ENCODE data around the gene DHX36.

Gene DHX36

DNA sequence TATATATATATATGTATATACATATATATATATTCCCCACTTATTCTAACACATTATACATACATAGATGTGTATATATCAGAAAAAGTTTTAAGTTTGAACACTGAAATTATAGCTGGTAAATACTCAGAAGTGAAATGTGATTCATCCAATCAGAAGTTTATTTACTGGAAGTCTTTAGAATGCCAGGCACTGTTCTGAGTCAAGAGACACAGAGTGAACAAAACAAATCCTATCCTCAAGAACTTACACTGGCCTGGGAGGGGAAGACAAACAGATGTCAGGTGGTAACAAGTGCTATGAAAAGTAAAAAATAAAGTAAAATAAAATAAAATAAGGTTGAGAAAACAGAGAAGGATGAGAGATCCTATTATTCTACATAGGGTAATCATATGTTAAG, 13.4 kb downstream of the DHX36 start:
- Mint-ChIP-seq H3K4me1 (peaks cover 25% of the 10 kb centered on the region), H3K4me3 (no peak overlapping the region), H3K36me3 (peaks cover 37% of the 10 kb centered on the region), H3K9me3 (no peaks in the 10 kb centered on the region), H3K27me3 (no peaks in the 10 kb centered on the region), H3K27ac (peak overlapping the region; percentile 62)

DNA sequence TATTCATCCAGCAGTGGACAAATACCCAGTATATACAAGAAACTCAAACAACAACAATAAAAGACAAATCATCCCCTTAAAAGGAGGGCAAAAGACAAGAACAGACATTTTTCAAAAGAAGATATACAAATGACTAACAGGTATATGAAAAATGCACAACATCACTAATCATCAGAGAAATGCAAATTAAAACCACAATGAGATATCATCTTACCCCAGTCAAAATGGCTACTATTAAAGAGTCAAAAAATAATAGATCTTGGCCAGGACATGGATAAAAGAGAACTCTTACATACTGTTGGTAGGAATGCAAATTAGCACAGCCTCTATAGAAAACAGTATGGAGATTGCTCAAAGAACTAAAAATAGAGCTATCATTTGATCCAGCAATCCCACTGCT, 16.9 kb downstream of the DHX36 start:
- H3K27me3 Mint-ChIP-seq, result no peaks in the 10 kb centered on the region
- H3K36me3 Mint-ChIP-seq, result peaks cover 33% of the 10 kb centered on the region
- H3K4me1 Mint-ChIP-seq, result peaks cover 25% of the 10 kb centered on the region
- H3K27ac Mint-ChIP-seq, result peak overlapping the region; percentile 86
- peak overlapping the region; percentile 4 for H3K4me3 Mint-ChIP-seq
- no peaks in the 10 kb centered on the region for H3K9me3 Mint-ChIP-seq

DNA sequence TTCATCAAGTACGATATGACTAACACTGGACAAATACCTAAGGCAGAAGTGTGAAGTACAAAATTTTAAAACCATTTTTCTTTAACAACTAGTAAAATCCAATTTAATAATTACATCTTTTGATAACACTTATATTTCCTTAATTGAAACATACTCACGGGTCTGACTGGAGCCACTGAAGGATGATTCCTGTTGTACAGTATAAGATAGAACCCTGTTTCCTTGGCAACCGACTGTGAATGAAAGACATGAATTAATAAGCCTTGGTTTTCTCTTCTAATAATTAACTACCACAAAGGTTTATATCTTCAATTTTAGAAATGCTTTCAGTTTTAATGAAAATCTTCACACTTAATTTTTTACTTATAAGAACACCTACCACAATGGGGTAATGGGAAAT, 19.4 kb downstream of the DHX36 start:
- H3K4me3 Mint-ChIP-seq, result no peak overlapping the region
- peaks cover 18% of the 10 kb centered on the region for H3K4me1 Mint-ChIP-seq
- no peaks in the 10 kb centered on the region for H3K27me3 Mint-ChIP-seq
- H3K27ac Mint-ChIP-seq, result no peak overlapping the region
- H3K9me3 Mint-ChIP-seq, result no peaks in the 10 kb centered on the region
- H3K36me3 Mint-ChIP-seq, result peaks cover 38% of the 10 kb centered on the region

DNA sequence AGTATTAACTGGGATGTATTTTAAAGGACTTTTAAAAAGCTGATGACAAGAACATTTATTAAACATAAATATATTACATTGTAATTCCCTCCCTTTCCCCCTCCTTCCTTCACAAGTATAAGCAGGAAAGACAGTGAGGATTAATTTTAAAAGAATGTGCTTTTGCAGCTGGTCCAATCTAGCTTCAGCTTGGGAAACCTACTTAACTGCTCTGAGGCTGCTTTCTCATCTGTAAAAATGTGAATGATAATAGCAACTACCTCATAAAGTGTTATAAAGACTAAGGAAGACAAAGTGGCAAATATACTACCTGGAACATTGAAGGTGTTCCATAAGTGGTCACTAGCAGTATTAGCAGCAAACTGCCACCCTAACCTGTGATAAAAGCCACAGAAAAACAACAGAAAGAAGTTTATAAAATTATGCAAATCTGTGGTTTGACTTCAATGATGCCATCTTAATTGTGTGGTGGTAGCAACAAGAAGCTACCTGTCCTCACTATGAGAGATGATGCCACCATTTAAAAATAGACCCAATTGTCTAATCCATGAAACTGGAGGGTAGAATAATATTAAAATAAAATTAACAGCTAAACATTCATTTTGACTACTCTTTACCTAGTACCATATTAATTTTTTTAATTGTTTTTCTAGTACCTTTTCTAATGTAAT, 20.0 kb downstream of the DHX36 start:
- Mint-ChIP-seq H3K27me3 (no peaks in the 10 kb centered on the region), H3K4me3 (no peak overlapping the region), H3K36me3 (peaks cover 36% of the 10 kb centered on the region), H3K27ac (no peak overlapping the region), H3K9me3 (no peaks in the 10 kb centered on the region), H3K4me1 (peaks cover 14% of the 10 kb centered on the region)

DNA sequence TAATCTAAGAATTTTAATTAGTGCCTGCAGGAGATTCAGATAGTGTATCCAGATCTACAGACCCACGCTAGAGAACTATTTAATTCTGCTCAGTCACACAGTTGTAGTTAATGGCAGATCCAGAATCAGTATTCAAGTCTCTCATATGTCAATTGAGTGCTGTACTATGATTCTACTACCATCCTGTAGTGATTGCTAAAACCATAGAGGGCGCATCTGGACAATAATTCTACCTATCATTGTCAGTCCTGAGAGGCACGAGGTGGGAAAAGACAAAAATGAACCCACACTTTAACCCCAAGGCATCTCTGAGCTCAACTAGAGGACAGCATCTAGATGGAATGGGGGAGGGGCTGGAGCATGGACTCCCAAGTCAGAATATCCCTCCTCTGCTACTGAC, 22.7 kb downstream of the DHX36 start:
- H3K27ac Mint-ChIP-seq, result no peak overlapping the region
- H3K4me3 Mint-ChIP-seq, result no peak overlapping the region
- H3K36me3 Mint-ChIP-seq, result peaks cover 37% of the 10 kb centered on the region
- no peaks in the 10 kb centered on the region for H3K9me3 Mint-ChIP-seq
- H3K27me3 Mint-ChIP-seq, result no peaks in the 10 kb centered on the region
- H3K4me1 Mint-ChIP-seq, result peaks cover 4% of the 10 kb centered on the region

DNA sequence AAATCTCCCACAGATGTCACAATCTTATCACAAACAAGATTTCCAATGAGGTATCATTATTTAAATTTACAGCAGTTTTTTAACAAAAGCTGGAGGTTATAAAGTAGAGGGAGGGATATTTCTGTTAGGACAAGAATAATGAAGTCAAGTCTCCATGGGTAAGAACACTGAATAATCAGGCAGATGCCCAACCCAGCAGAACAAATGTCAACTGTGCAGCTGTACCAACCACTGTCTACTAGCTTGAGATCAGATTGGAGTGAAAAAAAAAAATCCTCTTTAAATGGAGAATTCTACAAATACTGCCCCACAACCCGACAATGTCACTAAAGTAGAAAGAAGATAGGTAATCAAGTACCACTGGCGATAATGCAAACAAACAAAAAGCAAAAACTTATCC, 30.3 kb downstream of the DHX36 start:
- Mint-ChIP-seq H3K9me3 (no peaks in the 10 kb centered on the region), H3K4me3 (no peak overlapping the region), H3K4me1 (peaks cover 4% of the 10 kb centered on the region), H3K27ac (no peak overlapping the region), H3K36me3 (peaks cover 24% of the 10 kb centered on the region), H3K27me3 (no peaks in the 10 kb centered on the region)

DNA sequence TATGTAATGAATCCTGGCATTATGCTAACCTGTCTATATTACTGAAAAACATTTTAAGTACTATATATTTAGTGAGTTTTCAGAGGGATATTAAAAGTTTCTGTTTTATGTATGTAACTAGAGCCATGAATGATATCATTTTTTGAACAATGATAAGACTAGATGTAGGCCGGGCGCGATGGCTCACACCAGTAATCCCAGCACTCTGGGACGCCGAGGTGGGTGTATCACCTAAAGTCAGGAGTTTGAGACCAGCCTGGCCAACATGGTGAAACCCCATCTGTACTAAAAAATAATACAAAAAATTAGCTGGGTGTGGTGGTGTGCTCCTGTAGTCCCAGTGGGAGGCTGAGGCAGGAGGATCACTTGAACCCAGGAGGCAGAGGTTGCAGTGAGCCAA, 34.1 kb downstream of the DHX36 start:
- no peak overlapping the region for H3K4me3 Mint-ChIP-seq
- peaks cover 23% of the 10 kb centered on the region for H3K36me3 Mint-ChIP-seq
- H3K27ac Mint-ChIP-seq, result no peak overlapping the region
- no peaks in the 10 kb centered on the region for H3K4me1 Mint-ChIP-seq
- no peaks in the 10 kb centered on the region for H3K27me3 Mint-ChIP-seq
- no peaks in the 10 kb centered on the region for H3K9me3 Mint-ChIP-seq

DNA sequence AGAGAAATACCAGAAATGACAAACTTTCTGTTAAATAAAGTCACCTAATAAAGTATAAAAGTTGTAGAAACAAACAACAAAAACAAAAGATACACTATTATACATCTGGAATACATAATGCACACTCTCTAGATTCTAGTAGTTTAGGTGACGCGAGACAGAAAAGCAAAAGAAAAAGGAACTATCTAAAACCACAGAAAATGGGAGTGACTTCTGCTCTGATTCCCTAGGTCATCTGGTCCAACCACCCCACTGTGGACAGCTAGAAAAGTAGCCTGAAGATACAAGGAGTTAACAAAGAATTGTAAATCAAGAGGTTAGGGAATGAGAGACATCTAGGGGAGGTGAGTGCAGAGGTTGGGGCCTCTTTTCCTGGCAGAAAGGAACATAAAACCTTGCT, 39.1 kb downstream of the DHX36 start:
- peaks cover 7% of the 10 kb centered on the region for H3K4me1 Mint-ChIP-seq
- no peaks in the 10 kb centered on the region for H3K27me3 Mint-ChIP-seq
- peaks cover 22% of the 10 kb centered on the region for H3K36me3 Mint-ChIP-seq
- no peaks in the 10 kb centered on the region for H3K9me3 Mint-ChIP-seq
- no peak overlapping the region for H3K4me3 Mint-ChIP-seq
- peak overlapping the region; percentile 57 for H3K27ac Mint-ChIP-seq

DNA sequence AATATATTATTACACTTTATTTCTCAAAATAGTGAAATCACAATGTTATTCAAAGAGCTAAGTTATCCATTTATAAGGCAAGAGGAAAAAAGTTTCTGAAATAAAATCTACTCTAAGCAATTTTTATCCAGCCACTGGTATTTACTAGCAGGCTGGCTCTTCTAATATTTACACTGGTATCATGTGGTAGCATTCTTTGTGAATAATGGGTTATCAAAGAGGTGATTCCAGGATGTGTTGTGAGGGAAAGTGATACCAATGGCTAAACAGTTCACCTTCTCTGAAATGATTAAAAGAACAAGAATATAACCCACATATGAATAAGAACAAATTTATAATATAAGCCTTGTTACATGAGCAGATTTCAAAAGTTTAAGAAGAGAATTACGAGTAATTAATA, 44.1 kb downstream of the DHX36 start:
- Mint-ChIP-seq H3K4me1 (peaks cover 7% of the 10 kb centered on the region), H3K9me3 (no peaks in the 10 kb centered on the region), H3K27ac (peak overlapping the region; percentile 55), H3K4me3 (no peak overlapping the region), H3K27me3 (no peaks in the 10 kb centered on the region), H3K36me3 (peaks cover 19% of the 10 kb centered on the region)

DNA sequence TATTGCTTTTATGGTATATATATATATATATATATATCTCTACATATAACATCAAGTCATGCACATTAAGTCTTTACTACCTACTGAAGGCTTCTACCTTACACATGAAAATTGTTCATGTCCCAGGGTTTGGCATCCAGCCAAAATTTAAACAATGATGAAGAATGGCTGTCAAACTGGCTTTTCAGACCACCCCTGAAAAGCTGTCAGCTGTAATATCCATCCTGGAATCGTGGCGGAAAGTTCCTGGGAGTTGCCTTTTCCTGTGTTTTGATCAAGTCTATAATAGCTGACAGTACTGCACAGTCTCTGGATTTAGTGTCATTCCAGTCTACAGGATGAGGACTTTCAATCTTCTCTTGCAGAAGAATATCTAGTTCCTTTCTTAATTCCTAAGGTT, 48.3 kb downstream of the DHX36 start:
- no peak overlapping the region for H3K27ac Mint-ChIP-seq
- peaks cover 26% of the 10 kb centered on the region for H3K36me3 Mint-ChIP-seq
- no peak overlapping the region for H3K4me3 Mint-ChIP-seq
- peaks cover 4% of the 10 kb centered on the region for H3K4me1 Mint-ChIP-seq
- no peaks in the 10 kb centered on the region for H3K9me3 Mint-ChIP-seq
- H3K27me3 Mint-ChIP-seq, result no peaks in the 10 kb centered on the region

DNA sequence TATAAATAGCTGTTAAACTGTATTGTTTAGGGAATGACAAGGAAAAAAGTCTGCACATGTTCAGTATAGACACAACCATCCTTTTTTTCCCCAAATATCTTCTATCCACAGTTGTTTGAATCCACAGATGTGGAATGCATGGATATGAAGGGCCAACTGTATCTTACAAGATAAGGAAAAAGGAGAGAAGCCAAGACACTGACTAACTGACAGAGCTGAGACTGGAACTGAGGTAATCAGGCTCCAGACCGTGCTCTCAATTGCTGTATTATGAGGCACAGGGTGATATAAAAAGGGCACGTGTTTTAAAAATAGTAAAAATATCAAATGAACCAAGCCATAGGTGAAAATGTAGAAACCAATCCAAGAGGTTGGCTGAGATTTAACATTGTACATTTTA, 49.0 kb downstream of the DHX36 start:
- Mint-ChIP-seq H3K4me1 (peaks cover 4% of the 10 kb centered on the region), H3K36me3 (peaks cover 27% of the 10 kb centered on the region), H3K27ac (no peak overlapping the region), H3K27me3 (no peaks in the 10 kb centered on the region), H3K4me3 (no peak overlapping the region), H3K9me3 (no peaks in the 10 kb centered on the region)

DNA sequence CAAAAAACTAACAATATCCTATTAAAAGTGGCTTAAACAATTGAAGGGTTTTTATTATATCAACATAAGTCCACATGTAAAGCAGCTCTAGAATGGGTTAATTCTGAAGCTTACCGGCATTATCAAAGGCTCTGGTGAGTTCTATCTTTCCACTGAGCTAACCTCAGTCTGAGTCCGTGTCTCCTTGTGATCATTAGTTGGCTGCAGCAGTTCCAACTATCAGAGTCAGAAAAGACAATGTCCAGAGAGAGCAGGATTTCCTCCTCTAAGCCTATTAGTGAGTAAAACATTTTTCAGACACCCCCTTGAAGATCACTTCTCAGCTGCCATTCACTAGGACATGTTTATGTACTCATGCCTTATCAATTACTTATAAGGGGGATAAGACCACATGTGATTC, 49.9 kb downstream of the DHX36 start:
- Mint-ChIP-seq H3K9me3 (no peaks in the 10 kb centered on the region), H3K27me3 (no peaks in the 10 kb centered on the region), H3K4me1 (peaks cover 4% of the 10 kb centered on the region), H3K4me3 (no peak overlapping the region), H3K27ac (no peak overlapping the region), H3K36me3 (peaks cover 24% of the 10 kb centered on the region)

DNA sequence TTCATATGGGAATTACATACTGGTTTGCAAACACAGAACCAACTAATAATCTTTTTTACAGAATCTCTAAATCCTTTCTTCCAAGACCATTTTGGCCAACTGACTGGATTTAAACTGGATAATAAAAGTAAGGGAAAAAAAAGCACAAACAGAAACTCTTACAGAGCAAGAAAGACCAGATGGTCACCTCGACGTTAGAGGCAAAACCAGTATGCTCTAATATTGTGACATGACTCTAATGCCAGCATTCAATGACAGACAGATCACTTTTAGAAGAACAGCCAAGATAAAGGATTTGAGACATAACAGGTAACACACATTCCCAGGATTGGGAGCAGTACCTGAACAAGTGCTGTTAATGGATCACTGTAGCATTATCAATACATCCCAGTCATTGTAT, 50.9 kb downstream of the DHX36 start:
- Mint-ChIP-seq H3K4me3 (no peak overlapping the region), H3K4me1 (peaks cover 4% of the 10 kb centered on the region), H3K9me3 (no peaks in the 10 kb centered on the region), H3K27ac (no peak overlapping the region), H3K27me3 (no peaks in the 10 kb centered on the region), H3K36me3 (peaks cover 30% of the 10 kb centered on the region)

DNA sequence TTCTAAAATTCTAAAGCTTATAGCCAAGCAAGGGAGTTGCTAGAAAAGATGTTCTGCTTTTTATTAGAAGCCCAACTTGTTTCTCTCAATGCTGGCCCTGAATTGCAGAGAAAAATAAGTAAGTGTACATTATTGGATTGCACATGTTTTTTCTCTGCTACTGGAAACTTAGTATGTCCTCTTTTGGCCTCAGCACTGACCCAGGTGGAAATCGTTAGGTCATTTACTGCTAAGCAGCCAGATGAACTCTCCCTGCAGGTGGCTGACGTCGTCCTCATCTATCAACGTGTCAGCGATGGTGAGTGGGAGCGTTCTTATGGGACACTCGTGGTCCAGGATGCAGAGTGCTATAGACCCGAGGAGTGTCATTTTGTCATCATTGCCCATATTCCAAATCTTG, 69.8 kb downstream of the DHX36 start:
- Mint-ChIP-seq H3K27ac (no peak overlapping the region), H3K27me3 (no peaks in the 10 kb centered on the region), H3K4me3 (no peak overlapping the region), H3K4me1 (peaks cover 12% of the 10 kb centered on the region), H3K36me3 (peaks cover 35% of the 10 kb centered on the region), H3K9me3 (no peaks in the 10 kb centered on the region)

DNA sequence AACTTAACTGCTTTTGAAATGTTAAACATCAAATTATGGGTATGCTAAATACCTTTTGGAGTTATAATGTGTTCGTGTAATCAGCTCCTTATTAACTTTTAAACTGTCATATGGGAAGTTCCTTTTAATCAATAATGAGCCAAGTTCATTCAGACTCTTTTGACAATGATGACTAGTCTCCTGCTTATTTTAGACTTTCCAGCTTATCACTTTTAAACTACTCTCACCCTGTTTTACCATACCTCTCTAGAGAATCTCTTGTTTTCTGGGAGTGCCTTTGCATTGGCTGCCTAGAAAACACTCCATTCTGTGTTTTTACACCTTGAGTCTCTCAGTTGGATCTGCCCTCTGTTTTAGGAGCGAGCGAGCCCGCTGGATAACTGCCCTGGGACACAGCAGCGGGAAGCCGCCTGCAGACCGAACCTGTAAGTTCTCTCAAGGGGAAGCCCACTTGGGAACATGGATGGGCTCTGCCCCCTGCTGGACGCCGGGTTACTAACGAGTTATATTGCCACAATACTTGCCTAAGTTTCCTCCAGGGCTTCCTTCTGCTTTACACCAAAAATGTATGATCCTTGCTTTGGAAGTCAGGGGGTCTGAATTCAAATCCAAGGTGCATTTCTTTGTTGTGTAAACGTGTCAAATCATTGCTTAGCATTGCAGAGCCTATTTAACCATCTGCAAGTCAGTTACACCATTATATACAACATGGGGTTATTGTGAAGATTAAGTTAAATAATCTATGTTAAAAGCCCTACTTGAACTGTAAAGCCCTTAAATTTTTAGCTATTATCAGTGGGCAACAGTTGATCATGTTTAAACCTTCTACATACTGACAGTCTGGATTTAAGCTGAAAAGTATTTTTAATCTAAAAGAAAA, 71.3 kb downstream of the DHX36 start:
- H3K4me3 Mint-ChIP-seq, result no peak overlapping the region
- H3K27ac Mint-ChIP-seq, result peak overlapping the region; percentile 79
- no peaks in the 10 kb centered on the region for H3K27me3 Mint-ChIP-seq
- no peaks in the 10 kb centered on the region for H3K9me3 Mint-ChIP-seq
- H3K36me3 Mint-ChIP-seq, result peaks cover 28% of the 10 kb centered on the region
- H3K4me1 Mint-ChIP-seq, result peaks cover 8% of the 10 kb centered on the region

DNA sequence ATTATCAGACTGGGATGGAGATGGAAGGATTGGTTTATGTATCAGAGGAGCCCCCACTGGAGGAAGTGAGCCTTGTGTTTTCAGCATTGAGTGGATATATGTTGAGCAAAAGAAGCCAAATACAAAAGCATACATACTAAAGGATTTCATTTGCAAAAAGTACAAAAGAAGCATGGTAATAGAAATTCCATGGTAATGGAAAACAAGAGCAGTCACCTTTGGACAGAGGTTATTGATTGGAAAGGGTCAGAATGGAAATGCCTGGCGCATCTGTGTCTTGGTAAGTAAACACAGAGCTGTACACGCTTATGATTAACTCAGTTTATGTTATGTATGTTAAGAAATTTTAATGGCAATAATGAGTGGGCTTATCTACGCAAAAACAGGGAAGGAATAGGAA, 72.7 kb downstream of the DHX36 start:
- H3K36me3 Mint-ChIP-seq, result peaks cover 23% of the 10 kb centered on the region
- H3K27me3 Mint-ChIP-seq, result no peaks in the 10 kb centered on the region
- no peaks in the 10 kb centered on the region for H3K9me3 Mint-ChIP-seq
- peaks cover 8% of the 10 kb centered on the region for H3K4me1 Mint-ChIP-seq
- peak overlapping the region; percentile 26 for H3K27ac Mint-ChIP-seq
- no peak overlapping the region for H3K4me3 Mint-ChIP-seq
